Measurements from ENCODE around the gene SLC25A44. TPM values are rescaled to one million over a fixed set of nuclear protein-coding genes. Genes with fewer than 3 reads are reported as not detected.

The SLC25A44 gene
- total and polyA plus RNA-seq, 2 donors (not counting 1 experiment from before 2014, with no cell fraction given): 14.9 to 27.2 TPM

GRCh38 chr1:156160743-156161171, 33.1 kb upstream of the SLC25A44 start:
- Histone ChIP-seq H2AFZ (ENCODE audit: insufficient read depth, low read depth, low read length, poor library complexity, severe bottlenecking) (peak overlapping the region; percentile 63), H3K79me2 (ENCODE audit: control insufficient read depth, insufficient read depth, low read length) (peaks cover 10% of the 10 kb centered on the region), H3K9me3 (ENCODE audit: control extremely low read depth in 1 of 3, control insufficient read depth in 2 of 3, insufficient read depth in 1 of 3, low read length in 2 of 3) (no peaks in the 10 kb centered on the region), H3K27ac (ENCODE audit: low read length in 2 of 2) (no peak overlapping the region), H3K4me1 (ENCODE audit: control insufficient read depth in 2 of 2, insufficient read depth in 2 of 2, low read length in 2 of 2) (peaks cover 41 to 55% of the 10 kb centered on the region in 2 donors), H3K36me3 (replicated peaks in 1 of 2; ENCODE audit: control extremely low read depth in 1 of 2, control insufficient read depth in 1 of 2, extremely low read depth in 1 of 2, insufficient read depth in 2 of 2, low read length in 1 of 2) (no peaks in the 10 kb centered on the region), H3K4me3 (ENCODE audit: control extremely low read depth in 1 of 5, extremely low read depth in 1 of 5, insufficient read depth in 1 of 5, low read depth in 2 of 5, low read length in 4 of 5) (peak overlapping the region in 4 of 5 experiments; percentile 25 to 45 (median 34)), H3K9ac (ENCODE audit: low read length) (peak overlapping the region; percentile 54), H4K20me1 (ENCODE audit: control insufficient read depth, insufficient read depth, low read length, poor library complexity, severe bottlenecking) (no peaks in the 10 kb centered on the region), H3K27me3 (replicated peaks in 1 of 4; ENCODE audit: control extremely low read depth in 1 of 4, control insufficient read depth in 3 of 4, insufficient read depth in 4 of 4, low read length in 3 of 4) (peaks cover 0 to 22% (median 7%) of the 10 kb centered on the region in 4 experiments), H3K4me2 (replicated peaks; ENCODE audit: low read depth, low read length, poor library complexity, severe bottlenecking) (peak overlapping the region; percentile 80)
- Mint-ChIP-seq H3K27ac (peak overlapping the region; percentile 41), H3K4me1 (peaks cover 55% of the 10 kb centered on the region), H3K4me3 (peak overlapping the region; percentile 80), H3K9me3 (ENCODE audit: insufficient read depth) (no peaks in the 10 kb centered on the region), H3K27me3 (peaks cover 32% of the 10 kb centered on the region)
- WGBS (ENCODE audit: insufficient coverage): 10% methylated on average over 12 of the region's 22 CpGs
- TF ChIP-seq, protein P1, sequence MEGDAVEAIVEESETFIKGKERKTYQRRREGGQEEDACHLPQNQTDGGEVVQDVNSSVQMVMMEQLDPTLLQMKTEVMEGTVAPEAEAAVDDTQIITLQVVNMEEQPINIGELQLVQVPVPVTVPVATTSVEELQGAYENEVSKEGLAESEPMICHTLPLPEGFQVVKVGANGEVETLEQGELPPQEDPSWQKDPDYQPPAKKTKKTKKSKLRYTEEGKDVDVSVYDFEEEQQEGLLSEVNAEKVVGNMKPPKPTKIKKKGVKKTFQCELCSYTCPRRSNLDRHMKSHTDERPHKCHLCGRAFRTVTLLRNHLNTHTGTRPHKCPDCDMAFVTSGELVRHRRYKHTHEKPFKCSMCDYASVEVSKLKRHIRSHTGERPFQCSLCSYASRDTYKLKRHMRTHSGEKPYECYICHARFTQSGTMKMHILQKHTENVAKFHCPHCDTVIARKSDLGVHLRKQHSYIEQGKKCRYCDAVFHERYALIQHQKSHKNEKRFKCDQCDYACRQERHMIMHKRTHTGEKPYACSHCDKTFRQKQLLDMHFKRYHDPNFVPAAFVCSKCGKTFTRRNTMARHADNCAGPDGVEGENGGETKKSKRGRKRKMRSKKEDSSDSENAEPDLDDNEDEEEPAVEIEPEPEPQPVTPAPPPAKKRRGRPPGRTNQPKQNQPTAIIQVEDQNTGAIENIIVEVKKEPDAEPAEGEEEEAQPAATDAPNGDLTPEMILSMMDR (IDR thresholded peaks at IDR 0.05): no peak
- no peak for TF ChIP-seq EZH2 (IDR thresholded peaks at IDR 0.05; ENCODE audit: borderline replicate concordance, insufficient read depth, low read depth, low read length, poor library complexity, severe bottlenecking)
- ATAC-seq (ENCODE audit: low read depth) (peak; percentile 84), DNase-seq (peak; percentile 56)
- ChIA-PET CTCF (interaction anchor here (1.1 to 4.0 kb wide), 3 partner anchors 10 to 64 kb away, joined by 3 to 17 read pairs (median 4); no protein-coding TSS in a partner anchor), POLR2A (interaction anchor here (0.5 kb wide), 1 partner anchor 1666 kb away, joined by 8 read pairs; no protein-coding TSS in a partner anchor)
- intact Hi-C loops (cut with micrococcal nuclease): no loop called here

GRCh38 chr1:156162430-156163037, 31.4 kb upstream of the SLC25A44 start:
- DNase-seq (no peak), ATAC-seq (ENCODE audit: low read depth) (no peak)
- 94% methylated on average over 4 of the region's 5 CpGs for WGBS (ENCODE audit: insufficient coverage)
- H3K4me1 ChIP-seq (ENCODE audit: control insufficient read depth in 2 of 2, insufficient read depth in 2 of 2, low read length in 2 of 2): peaks cover 27 to 37% of the 10 kb centered on the region in 2 donors
- no peak overlapping the region for H3K4me3 Mint-ChIP-seq
- H3K9me3 Mint-ChIP-seq (ENCODE audit: insufficient read depth): no peaks in the 10 kb centered on the region
- no peaks in the 10 kb centered on the region for H3K9me3 ChIP-seq (ENCODE audit: control extremely low read depth in 1 of 3, control insufficient read depth in 2 of 3, insufficient read depth in 1 of 3, low read length in 2 of 3)
- no peak overlapping the region for H3K4me3 ChIP-seq (ENCODE audit: control extremely low read depth in 1 of 5, extremely low read depth in 1 of 5, insufficient read depth in 1 of 5, low read depth in 2 of 5, low read length in 4 of 5)
- H3K27ac Mint-ChIP-seq: no peak overlapping the region
- CTCF ChIA-PET: interaction anchor here (0.9 to 4.0 kb wide), 3 partner anchors 9 to 63 kb away, joined by 3 to 17 read pairs (median 6); partner anchors contain the start of gene SEMA4A
- H2AFZ ChIP-seq (ENCODE audit: insufficient read depth, low read depth, low read length, poor library complexity, severe bottlenecking): no peak overlapping the region
- H3K79me2 ChIP-seq (ENCODE audit: control insufficient read depth, insufficient read depth, low read length): peaks cover 1% of the 10 kb centered on the region
- no peak for TF ChIP-seq EZH2 (IDR thresholded peaks at IDR 0.05; ENCODE audit: borderline replicate concordance, insufficient read depth, low read depth, low read length, poor library complexity, severe bottlenecking)
- TF ChIP-seq, protein P1 (IDR thresholded peaks at IDR 0.05): no peak
- peaks cover 23% of the 10 kb centered on the region for H3K27me3 Mint-ChIP-seq
- peaks cover 0 to 17% (median 7%) of the 10 kb centered on the region in 4 experiments for H3K27me3 ChIP-seq (replicated peaks in 1 of 4; ENCODE audit: control extremely low read depth in 1 of 4, control insufficient read depth in 3 of 4, insufficient read depth in 4 of 4, low read length in 3 of 4)
- no peaks in the 10 kb centered on the region for H3K36me3 ChIP-seq (replicated peaks in 1 of 2; ENCODE audit: control extremely low read depth in 1 of 2, control insufficient read depth in 1 of 2, extremely low read depth in 1 of 2, insufficient read depth in 2 of 2, low read length in 1 of 2)
- no peak overlapping the region for H3K4me2 ChIP-seq (replicated peaks; ENCODE audit: low read depth, low read length, poor library complexity, severe bottlenecking)
- H3K9ac ChIP-seq (ENCODE audit: low read length): no peak overlapping the region
- intact Hi-C loops (cut with micrococcal nuclease): no loop called here
- H3K27ac ChIP-seq (ENCODE audit: low read length in 2 of 2): no peak overlapping the region
- peaks cover 40% of the 10 kb centered on the region for H3K4me1 Mint-ChIP-seq
- POLR2A ChIA-PET: no interaction called here
- no peaks in the 10 kb centered on the region for H4K20me1 ChIP-seq (ENCODE audit: control insufficient read depth, insufficient read depth, low read length, poor library complexity, severe bottlenecking)
